ENCODE results near the gene SNX21. TPM values are rescaled to one million over a fixed set of nuclear protein-coding genes. Genes with fewer than 3 reads are reported as not detected.

The SNX21 gene
- total RNA-seq, 1 donor from 2014 or later = 24.1 TPM

- H3K27me3 ChIP-seq (ENCODE audit: low read depth) = no peaks in the 10 kb centered on the region
- intact Hi-C loops (cut with DNase I) = no loop called here
- H3K4me1 ChIP-seq = peaks cover 8% of the 10 kb centered on the region
- TF ChIP-seq CTCF (IDR thresholded peaks at IDR 0.05) = no peak
- peak within 1 kb of the TSS; percentile 79 for H3K27ac ChIP-seq
- ATAC-seq (peak; percentile 98 to 100), DNase-seq (peak; percentile 98)
- H3K4me3 ChIP-seq = peak within 1 kb of the TSS; percentile 69
- H3K36me3 ChIP-seq = peaks cover 58% of the 10 kb centered on the region
- no peaks in the 10 kb centered on the region for H3K9me3 ChIP-seq
These were observed 47.6 kb downstream of the SNX21 start, which contains the start of gene ZSWIM1 for GRCh38 chr20:45880988-45881788. Gene ZSWIM1 (plus strand): TSS chr20:45881227. CDS start chr20:45882593, 1,366 bp downstream.

GRCh38 chr20:45882469-45883099, 49.0 kb downstream of the SNX21 start:
- intact Hi-C loops (cut with DNase I) = no loop called here
- ATAC-seq = no peak
- no peak for DNase-seq

GRCh38 chr20:45883100-45883469, 49.5 kb downstream of the SNX21 start:
- intact Hi-C loops (cut with DNase I) = no loop called here
- TF ChIP-seq CTCF (IDR thresholded peaks at IDR 0.05) = no peak
- Histone ChIP-seq H3K4me1 (peaks cover 8% of the 10 kb centered on the region), H3K36me3 (peaks cover 56% of the 10 kb centered on the region), H3K27ac (no peak overlapping the region), H3K9me3 (no peaks in the 10 kb centered on the region), H3K27me3 (ENCODE audit: low read depth) (no peaks in the 10 kb centered on the region), H3K4me3 (no peak overlapping the region)
- DNase-seq (no peak), ATAC-seq (no peak)

More at GRCh38 chr20:45882469-45883099, 49.0 kb downstream of the SNX21 start:
- H3K36me3 ChIP-seq = peaks cover 61% of the 10 kb centered on the region
- peaks cover 8% of the 10 kb centered on the region for H3K4me1 ChIP-seq
- no peak for TF ChIP-seq CTCF (IDR thresholded peaks at IDR 0.05)
- no peaks in the 10 kb centered on the region for H3K27me3 ChIP-seq (ENCODE audit: low read depth)
- no peak overlapping the region for H3K27ac ChIP-seq
- H3K9me3 ChIP-seq = no peaks in the 10 kb centered on the region
- H3K4me3 ChIP-seq = no peak overlapping the region

DNA sequence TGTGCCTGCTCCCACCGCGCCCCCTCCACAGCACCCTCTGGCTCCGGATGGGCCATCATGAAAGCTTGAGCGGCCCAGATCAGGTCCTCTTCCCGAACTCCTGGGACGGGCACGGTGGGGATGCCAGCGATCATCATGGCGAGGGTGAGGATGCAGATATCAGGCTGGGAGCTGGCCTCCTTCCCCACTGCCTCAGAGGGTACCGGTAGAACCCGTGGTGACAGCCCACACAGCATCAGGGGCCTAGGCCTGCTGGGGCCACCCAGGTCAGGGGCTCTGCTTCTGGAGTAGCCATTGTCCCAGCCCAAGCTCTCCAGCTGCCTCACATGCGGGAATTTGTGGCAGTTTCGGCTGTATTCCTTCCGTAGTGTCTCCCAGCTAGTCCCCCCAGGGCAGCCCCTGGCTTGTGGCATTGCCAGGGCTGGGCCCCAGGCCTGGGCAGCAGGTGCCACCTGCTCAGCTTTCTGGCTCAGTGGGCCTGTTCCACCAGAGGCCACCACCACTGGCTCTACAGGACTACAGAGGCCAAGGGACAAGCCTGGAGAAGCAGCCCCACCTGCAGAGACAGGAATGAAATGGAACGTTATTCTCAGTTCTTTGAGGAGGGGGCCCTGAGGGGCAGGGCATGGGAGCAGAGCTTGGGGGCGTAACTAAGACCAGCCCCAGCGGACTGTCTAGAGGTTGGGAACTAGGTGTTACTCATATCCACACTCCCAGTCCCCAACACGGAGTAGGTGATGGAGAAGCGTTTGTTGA, 53.2 kb downstream of the SNX21 start:
- no peak for TF ChIP-seq CTCF (IDR thresholded peaks at IDR 0.05)
- Histone ChIP-seq H3K4me3 (no peak overlapping the region), H3K27me3 (ENCODE audit: low read depth) (no peaks in the 10 kb centered on the region), H3K27ac (no peak overlapping the region), H3K9me3 (no peaks in the 10 kb centered on the region), H3K36me3 (peaks cover 49% of the 10 kb centered on the region), H3K4me1 (peaks cover 19% of the 10 kb centered on the region)
- no peak for DNase-seq
- intact Hi-C loops (cut with DNase I) = no loop called here
- ATAC-seq = no peak

- Histone ChIP-seq H3K27ac (no peak within 1 kb of the TSS), H3K36me3 (peaks cover 48% of the 10 kb centered on the region), H3K4me1 (peaks cover 20% of the 10 kb centered on the region), H3K9me3 (no peaks in the 10 kb centered on the region), H3K4me3 (no peak within 1 kb of the TSS), H3K27me3 (ENCODE audit: low read depth) (no peaks in the 10 kb centered on the region)
- no peak for TF ChIP-seq CTCF (IDR thresholded peaks at IDR 0.05)
- ATAC-seq = no peak
- no peak for DNase-seq
- intact Hi-C loops (cut with DNase I) = no loop called here
These were observed 53.7 kb downstream of the SNX21 start, which contains the start of gene SPATA25 for GRCh38 chr20:45887346-45887715. Gene SPATA25 (minus strand): TSS chr20:45887622. CDS start chr20:45887590, 32 bp downstream.
